Lung (tissue), 12 donors: ENCODE results near the gene ASB13. TPM values are rescaled to one million over a fixed set of nuclear protein-coding genes. Genes with fewer than 3 reads are reported as not detected.

Experiments used
- ATAC-seq: fragments of 200-7000 bp; cut with Tn5 transposase; one replicate; pipeline ENCODE4 v1.9.1; 2020; ENCODE audit warnings: moderate number of reproducible peaks; ENCODE audit not compliant: insufficient read depth, low FRiP score
- DNase-seq, 3 donors: peaks; one replicate each; pipeline ENCODE4 v3.0.0-alpha.2; 2013 to 2017
- H3K27ac ChIP-seq, 2 donors: one replicate each; pipeline ENCODE4 v1.5.1; 2013; ENCODE audit warnings: mild to moderate bottlenecking in 2 of 2, moderate library complexity in 2 of 2, control low read depth in 1 of 2, inconsistent platforms in 1 of 2, low read depth in 1 of 2, low read length in 1 of 2
- H3K27me3 ChIP-seq, 3 donors: one replicate each; pipeline ENCODE4 v1.5.1; 2013; ENCODE audit warnings: low read length in 2 of 3; ENCODE audit not compliant: control insufficient read depth in 3 of 3, insufficient read depth in 3 of 3
- H3K36me3 ChIP-seq, 4 donors: one replicate each; pipeline ENCODE4 v1.5.1; 2013; ENCODE audit warnings: low read length in 4 of 4, mild to moderate bottlenecking in 1 of 4, moderate library complexity in 1 of 4; ENCODE audit not compliant: control insufficient read depth in 4 of 4, insufficient read depth in 4 of 4
- H3K4me1 ChIP-seq, 5 donors: one replicate each; pipeline ENCODE4 v1.5.1; 2013; ENCODE audit warnings: low read length in 5 of 5, mild to moderate bottlenecking in 2 of 5, moderate library complexity in 1 of 5; ENCODE audit not compliant: control insufficient read depth in 5 of 5, insufficient read depth in 5 of 5
- H3K4me3 ChIP-seq: one replicate; pipeline ENCODE4 v1.5.1; 2013; ENCODE audit warnings: mild to moderate bottlenecking, control low read depth, moderate library complexity
- H3K9ac ChIP-seq, 2 donors: one replicate each; pipeline ENCODE4 v1.5.1; 2013; ENCODE audit warnings: low read length in 2 of 2, control low read depth in 1 of 2; ENCODE audit not compliant: insufficient read depth in 1 of 2
- H3K9me3 ChIP-seq, 4 donors: one replicate each; pipeline ENCODE4 v1.5.1; 2013; ENCODE audit warnings: low read length in 3 of 4, mild to moderate bottlenecking in 1 of 4, moderate library complexity in 1 of 4; ENCODE audit not compliant: control insufficient read depth in 4 of 4, insufficient read depth in 3 of 4
- CTCF ChIP-seq: IDR thresholded peaks from 2 replicates; pipeline ENCODE4 v1.5.1; 2012; ENCODE audit warnings: mild to moderate bottlenecking; ENCODE audit errors: control extremely low read depth, extremely low read depth
- WGBS, 2 donors: extraction: QIAGEN DNeasy Blood & Tissue Kit; methylation state at CpG; one replicate each; pipeline ENCODE4 v1.1.7; 2013; 5-methylcytosine and 5-hydroxymethylcytosine counted together
- polyA plus RNA-seq, 2 donors: library from polyadenylated mRNA; stranded (reverse); fragments of 200-250 nt; gene quantifications; one replicate each; pipeline ENCODE4 v1.2.1, GENCODE V29; 2013
- total RNA-seq, 2 donors: library from RNA; depleted of rRNA in 1 of 2; stranded (reverse); fragments of >200 nt in 1 of 2; gene quantifications; one replicate each; pipeline ENCODE4 v1.2.1, GENCODE V29; 2014 to 2021
- donor health status: control.
- donor health status: control.
- donor health status: Bipolar disorder and iron deficiency.
- donor health status: healthy.
- donor health status: DM: yes; HTN: yes; CAD: no.

The ASB13 gene
- total and polyA plus RNA-seq, 4 donors = 5.2 to 26.2 (median 14.7) TPM

GRCh38 chr10:5709865-5710264 is 43.5 kb upstream of the ASB13 start:
- TF ChIP-seq CTCF = no peak
- Histone ChIP-seq H3K9me3 (no peaks in the 10 kb centered on the region), H3K27me3 (no peaks in the 10 kb centered on the region), H3K9ac (peak overlapping the region in 1 of 2 donors; percentile 34), H3K27ac (no peak overlapping the region), H3K4me3 (no peak overlapping the region), H3K4me1 (peaks cover 0 to 8% (median 0%) of the 10 kb centered on the region in 5 donors), H3K36me3 (no peaks in the 10 kb centered on the region)
- no peak for DNase-seq
- ATAC-seq = no peak
- 74 to 87% methylated on average over 2 of the region's 2 CpGs for WGBS, 2 donors

GRCh38 chr10:5708356-5708755 is 42.0 kb upstream of the ASB13 start:
- Histone ChIP-seq H3K9me3 (no peaks in the 10 kb centered on the region), H3K9ac (no peak overlapping the region), H3K4me3 (no peak overlapping the region), H3K27ac (no peak overlapping the region), H3K27me3 (no peaks in the 10 kb centered on the region), H3K36me3 (no peaks in the 10 kb centered on the region), H3K4me1 (peaks cover 0 to 8% (median 0%) of the 10 kb centered on the region in 5 donors)
- DNase-seq (no peak), ATAC-seq (no peak)
- TF ChIP-seq CTCF = no peak

- peaks cover 0 to 9% (median 2%) of the 10 kb centered on the region in 5 donors for H3K4me1 ChIP-seq
- H3K9me3 ChIP-seq = no peaks in the 10 kb centered on the region
- H3K27ac ChIP-seq = no peak overlapping the region
- H3K36me3 ChIP-seq = no peaks in the 10 kb centered on the region
- ATAC-seq (no peak), DNase-seq (no peak)
- 89 to 97% methylated on average over 1 of the region's 1 CpG for WGBS, 2 donors
- no peaks in the 10 kb centered on the region for H3K27me3 ChIP-seq
- no peak overlapping the region for H3K4me3 ChIP-seq
- no peak for TF ChIP-seq CTCF
- no peak overlapping the region for H3K9ac ChIP-seq
Observed at GRCh38 chr10:5698062-5698461, 31.7 kb upstream of the ASB13 start.

- DNase-seq (no peak), ATAC-seq (no peak)
- Histone ChIP-seq H3K36me3 (no peaks in the 10 kb centered on the region), H3K9me3 (no peaks in the 10 kb centered on the region), H3K4me1 (peaks cover 0 to 9% (median 5%) of the 10 kb centered on the region in 5 donors), H3K9ac (no peak overlapping the region), H3K4me3 (no peak overlapping the region), H3K27ac (no peak overlapping the region), H3K27me3 (no peaks in the 10 kb centered on the region)
- WGBS, 2 donors = 93 to 96% methylated on average over 2 of the region's 2 CpGs
- no peak for TF ChIP-seq CTCF
Observed at GRCh38 chr10:5697342-5697741, 30.9 kb upstream of the ASB13 start.
